Measurements from ENCODE around the gene SLAMF9. TPM values are rescaled to one million over a fixed set of nuclear protein-coding genes. Genes with fewer than 3 reads are reported as not detected.
"Not testable (repeated sequence)": the region's sequence is repeated elsewhere in the genome, so short reads cannot be mapped to it uniquely, and the experiment has no call there.

SLAMF9 gene
- total RNA-seq, 1 donor from 2014 or later, result not detected

DNA sequence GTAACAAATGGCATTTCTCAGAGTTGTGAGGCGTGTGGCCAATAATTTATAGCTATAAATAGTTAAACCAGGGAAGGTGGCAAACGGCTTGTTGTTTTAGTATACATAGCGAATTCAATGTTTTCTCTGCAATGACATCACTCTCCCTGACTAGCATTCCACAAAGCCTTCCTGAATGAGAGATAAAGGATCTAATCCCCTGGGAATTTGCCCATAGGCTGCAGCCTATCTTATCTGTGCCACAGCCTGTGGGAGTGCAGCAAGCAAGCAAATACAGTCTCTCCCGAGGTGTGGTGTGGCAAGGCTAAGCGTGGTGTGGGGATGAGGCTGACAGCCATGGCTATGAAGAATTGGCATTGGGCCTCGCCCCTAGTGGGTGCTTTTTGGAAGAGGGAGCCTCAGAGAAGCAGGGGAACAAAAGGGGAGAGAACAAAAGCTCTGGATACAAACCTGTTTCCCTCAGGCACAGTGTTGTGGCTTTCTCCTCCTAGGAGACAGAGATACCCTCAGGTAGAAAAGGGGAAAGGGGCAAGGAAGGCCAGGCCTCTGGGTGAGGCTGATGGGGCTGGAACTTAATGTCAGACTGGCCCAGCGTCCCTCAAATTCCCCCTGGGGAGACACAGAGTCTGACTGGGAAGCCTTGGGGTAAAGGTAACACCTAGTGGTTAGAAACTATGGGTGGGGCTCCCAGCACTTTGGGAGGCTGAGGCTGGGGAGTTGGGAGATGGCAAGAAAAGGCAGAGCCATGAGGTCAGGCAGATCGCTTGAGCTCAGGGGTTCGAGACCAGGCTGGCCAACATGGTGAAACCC, 37.6 kb downstream of the SLAMF9 start:
- intact Hi-C loops (cut with DNase I), result no loop called here
- ATAC-seq (ENCODE audit: poor library complexity), result peak; percentile 58
- DNase-seq, result no peak

GRCh38 chr1:159915571-159916241, 38.3 kb downstream of the SLAMF9 start:
- peak; percentile 15 for ATAC-seq (ENCODE audit: poor library complexity)
- DNase-seq, result no peak
- intact Hi-C loops (cut with DNase I), result no loop called here

- ATAC-seq (ENCODE audit: poor library complexity), result no peak
- intact Hi-C loops (cut with DNase I), result no loop called here
- DNase-seq, result no peak
These were observed 39.6 kb downstream of the SLAMF9 start for GRCh38 chr1:159914252-159915018.

GRCh38 chr1:159913451-159914192, 40.4 kb downstream of the SLAMF9 start:
- DNase-seq (no peak), ATAC-seq (ENCODE audit: poor library complexity) (no peak)
- intact Hi-C loops (cut with DNase I), result no loop called here

DNA sequence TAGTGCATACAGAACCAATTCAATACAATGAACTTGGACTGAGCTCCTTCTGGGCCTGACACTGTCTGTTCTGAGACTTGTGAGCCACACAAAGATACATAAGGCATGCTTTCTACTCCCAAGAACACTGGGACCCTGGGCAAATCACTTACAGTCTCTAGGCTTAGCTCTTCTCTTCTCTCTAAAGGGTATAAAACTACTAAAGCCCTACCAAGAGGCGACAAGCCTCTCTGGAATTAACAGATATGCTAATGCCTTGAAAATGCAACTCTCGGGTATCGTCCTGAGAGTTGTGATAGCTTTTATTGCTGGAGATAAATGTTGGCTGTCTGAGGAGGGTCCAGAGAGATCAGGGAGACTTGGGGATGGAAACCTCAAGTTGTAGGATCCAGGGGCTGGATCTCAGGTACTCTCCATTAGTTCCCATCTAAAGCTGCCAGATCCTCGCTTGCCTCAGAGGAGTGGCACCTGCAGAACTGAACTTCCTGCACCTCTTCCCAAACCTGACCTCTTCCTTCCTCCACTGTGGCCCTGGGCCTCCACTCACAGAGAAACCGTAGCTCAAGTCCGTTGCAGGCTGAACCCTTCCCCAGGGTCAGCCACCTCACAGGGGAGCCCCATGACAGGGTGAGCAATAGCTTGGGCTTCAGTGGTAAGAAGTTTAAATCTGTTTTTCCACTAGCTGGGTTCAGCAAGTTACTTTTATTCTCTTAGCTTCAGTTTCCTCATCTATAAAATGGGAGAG, 42.5 kb downstream of the SLAMF9 start:
- DNase-seq (no peak), ATAC-seq (ENCODE audit: poor library complexity) (no peak)
- intact Hi-C loops (cut with DNase I), result no loop called here

GRCh38 chr1:159908031-159908940, 45.8 kb downstream of the SLAMF9 start:
- intact Hi-C loops (cut with DNase I), result no loop called here
- DNase-seq, result no peak
- ATAC-seq (ENCODE audit: poor library complexity), result no peak

DNA sequence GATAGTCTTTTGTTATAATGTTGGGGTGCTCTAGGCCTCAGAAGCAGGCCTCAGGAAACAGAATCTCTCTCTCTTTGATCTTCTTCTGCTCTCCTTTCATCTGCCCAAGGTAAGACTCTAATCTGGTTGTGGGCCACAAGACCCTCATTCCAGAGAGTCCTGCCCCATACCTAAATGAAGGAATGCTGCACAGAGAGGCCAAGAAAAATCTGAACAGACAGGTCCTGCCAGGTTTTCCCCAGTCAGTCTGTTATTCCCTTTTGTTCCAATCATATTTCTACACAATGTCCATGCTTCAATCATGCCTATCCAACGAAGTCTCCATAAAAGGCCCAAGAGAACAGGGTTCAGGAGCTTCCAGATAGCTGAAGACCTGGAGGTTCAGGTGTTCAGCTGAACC, 47.1 kb downstream of the SLAMF9 start:
- ATAC-seq (ENCODE audit: poor library complexity), result no peak
- intact Hi-C loops (cut with DNase I), result no loop called here
- no peak for DNase-seq

- DNase-seq; intact Hi-C loops (cut with DNase I); ATAC-seq (ENCODE audit: poor library complexity): not testable (repeated sequence)
These were observed 50.0 kb downstream of the SLAMF9 start for GRCh38 chr1:159904036-159904435.

DNA sequence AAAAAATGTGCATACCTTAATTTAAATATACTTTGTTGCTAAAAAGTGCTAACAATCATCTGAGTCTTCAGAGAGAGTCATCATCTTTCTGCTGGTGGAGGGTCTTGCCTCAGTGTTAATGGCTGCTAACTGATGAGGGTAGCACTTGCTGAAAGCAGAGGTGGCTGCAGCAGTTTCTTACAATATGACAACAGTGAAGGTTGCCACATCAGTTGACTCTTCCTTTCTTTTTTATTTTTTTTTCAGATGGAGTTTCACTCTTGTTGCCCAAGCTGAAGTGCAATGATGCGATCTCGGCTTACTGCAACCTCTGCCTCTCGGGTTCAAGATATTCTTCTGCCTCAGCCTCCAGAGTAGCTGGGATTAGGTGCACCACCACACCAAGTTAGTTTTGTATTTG, 51.5 kb downstream of the SLAMF9 start:
- ATAC-seq (ENCODE audit: poor library complexity), result no peak
- intact Hi-C loops (cut with DNase I), result no loop called here
- no peak for DNase-seq

Other genes starting within 250 kb of the SLAMF9 start
- gene CRP, start 239.6 kb downstream of the SLAMF9 start, total RNA-seq, result not detected
- gene DUSP23, start 173.3 kb downstream of the SLAMF9 start, total RNA-seq, result 15.5 TPM
- 0.32 TPM for gene FCRL6, start 151.9 kb downstream of the SLAMF9 start, total RNA-seq
- gene SLAMF8, start 127.4 kb downstream of the SLAMF9 start, total RNA-seq, result 1.00 TPM
- not detected for gene VSIG8, start 91.6 kb downstream of the SLAMF9 start, total RNA-seq
- gene CFAP45, start 54.1 kb downstream of the SLAMF9 start, total RNA-seq, result 1.2 TPM
- gene TAGLN2, start 28.7 kb downstream of the SLAMF9 start, total RNA-seq, result 116 TPM
- gene IGSF9, start 8.6 kb downstream of the SLAMF9 start, total RNA-seq, result 0.30 TPM
- gene PIGM, start 77.8 kb upstream of the SLAMF9 start, total RNA-seq, result 2.0 TPM
- 0.16 TPM for gene KCNJ10, start 115.9 kb upstream of the SLAMF9 start, total RNA-seq
- not detected for gene KCNJ9, start 127.3 kb upstream of the SLAMF9 start, total RNA-seq
- gene IGSF8, start 144.4 kb upstream of the SLAMF9 start, total RNA-seq, result 18.5 TPM
- gene ATP1A2, start 161.5 kb upstream of the SLAMF9 start, total RNA-seq, result 210 TPM
- gene ATP1A4, start 197.4 kb upstream of the SLAMF9 start, total RNA-seq, result 0.40 TPM
- 12.6 TPM for gene CASQ1, start 236.3 kb upstream of the SLAMF9 start, total RNA-seq

All from Right ventricle myocardium superior (tissue), 1 donor.